ENCODE results near the gene RAB3B.
"Not testable (repeated sequence)": the region's sequence is repeated elsewhere in the genome, so short reads cannot be mapped to it uniquely, and the experiment has no call there.

The RAB3B gene

GRCh38 chr1:51899022-51899421, 91.5 kb downstream of the RAB3B start:
- Histone ChIP-seq H3K36me3 (replicated peaks; ENCODE audit: low read depth, low read length) (no peaks in the 10 kb centered on the region), H4K20me1 (ENCODE audit: insufficient read depth, low read length) (no peaks in the 10 kb centered on the region), H2AFZ (ENCODE audit: low read depth, low read length) (no peak overlapping the region), H3K4me3 (ENCODE audit: low read length) (no peak overlapping the region), H3K27me3 (ENCODE audit: low read depth, low read length) (peaks cover 14% of the 10 kb centered on the region; the same call in 1 of the 2 replicates), H3K4me2 (ENCODE audit: low read length) (no peak overlapping the region), H3K27ac (ENCODE audit: low read length) (no peak overlapping the region), H3K4me1 (ENCODE audit: low read length) (peaks cover 5% of the 10 kb centered on the region; the same call in 1 of the 2 replicates), H3K9me3 (ENCODE audit: insufficient read depth, low read length) (no peaks in the 10 kb centered on the region), H3K79me2 (ENCODE audit: low read length) (no peaks in the 10 kb centered on the region), H3K9ac (ENCODE audit: low read length) (no peak overlapping the region)
- TF ChIP-seq EZH2phosphoT487 (IDR thresholded peaks at IDR 0.05; ENCODE audit: low read depth) = no peak
- TF ChIP-seq CTCF (IDR thresholded peaks at IDR 0.05; ENCODE audit: low read depth, low read length) = no peak

GRCh38 chr1:51898090-51898734, 92.3 kb downstream of the RAB3B start:
- Histone ChIP-seq H2AFZ (ENCODE audit: low read depth, low read length) (no peak overlapping the region), H3K9me3 (ENCODE audit: insufficient read depth, low read length) (no peaks in the 10 kb centered on the region), H3K36me3 (replicated peaks; ENCODE audit: low read depth, low read length) (no peaks in the 10 kb centered on the region), H3K4me2 (ENCODE audit: low read length) (no peak overlapping the region), H3K79me2 (ENCODE audit: low read length) (no peaks in the 10 kb centered on the region), H3K27ac (ENCODE audit: low read length) (no peak overlapping the region), H3K4me1 (ENCODE audit: low read length) (peaks cover 5% of the 10 kb centered on the region; the same call in 1 of the 2 replicates), H3K9ac (ENCODE audit: low read length) (no peak overlapping the region), H3K27me3 (ENCODE audit: low read depth, low read length) (peaks cover 14% of the 10 kb centered on the region; the same call in 1 of the 2 replicates), H3K4me3 (ENCODE audit: low read length) (no peak overlapping the region), H4K20me1 (ENCODE audit: insufficient read depth, low read length) (no peaks in the 10 kb centered on the region)
- TF ChIP-seq CTCF (IDR thresholded peaks at IDR 0.05; ENCODE audit: low read depth, low read length) = no peak

GRCh38 chr1:51897699-51898031, 92.8 kb downstream of the RAB3B start:
- TF ChIP-seq CTCF (IDR thresholded peaks at IDR 0.05; ENCODE audit: low read depth, low read length) (no peak), EZH2phosphoT487 (IDR thresholded peaks at IDR 0.05; ENCODE audit: low read depth) (no peak)
- no peak overlapping the region for H3K4me3 ChIP-seq (ENCODE audit: low read length)
- H3K27me3 ChIP-seq (ENCODE audit: low read depth, low read length) = peaks cover 14% of the 10 kb centered on the region; the same call in 1 of the 2 replicates
- no peaks in the 10 kb centered on the region for H3K36me3 ChIP-seq (replicated peaks; ENCODE audit: low read depth, low read length)
- peaks cover 5% of the 10 kb centered on the region; the same call in 1 of the 2 replicates for H3K4me1 ChIP-seq (ENCODE audit: low read length)
- H3K27ac ChIP-seq (ENCODE audit: low read length) = no peak overlapping the region
- no peaks in the 10 kb centered on the region for H3K79me2 ChIP-seq (ENCODE audit: low read length)
- H4K20me1 ChIP-seq (ENCODE audit: insufficient read depth, low read length) = no peaks in the 10 kb centered on the region
- H3K9ac ChIP-seq (ENCODE audit: low read length) = no peak overlapping the region
- H3K9me3 ChIP-seq (ENCODE audit: insufficient read depth, low read length) = no peaks in the 10 kb centered on the region
- H2AFZ ChIP-seq (ENCODE audit: low read depth, low read length) = no peak overlapping the region
- H3K4me2 ChIP-seq (ENCODE audit: low read length) = no peak overlapping the region

GRCh38 chr1:51894748-51895147, 95.8 kb downstream of the RAB3B start:
- not testable (repeated sequence) for H3K27ac ChIP-seq (ENCODE audit: low read length); H3K4me1 ChIP-seq (ENCODE audit: low read length); H3K36me3 ChIP-seq (replicated peaks; ENCODE audit: low read depth, low read length); H3K9ac ChIP-seq (ENCODE audit: low read length); H4K20me1 ChIP-seq (ENCODE audit: insufficient read depth, low read length); H2AFZ ChIP-seq (ENCODE audit: low read depth, low read length); H3K9me3 ChIP-seq (ENCODE audit: insufficient read depth, low read length); H3K4me2 ChIP-seq (ENCODE audit: low read length); H3K79me2 ChIP-seq (ENCODE audit: low read length); H3K4me3 ChIP-seq (ENCODE audit: low read length)
- peaks cover 21% of the 10 kb centered on the region for H3K27me3 ChIP-seq (ENCODE audit: low read depth, low read length)

All from OCI-LY3 (cell line).